GM21529 (cell line): ENCODE results near the gene HERC2.
"Not testable (repeated sequence)": the region's sequence is repeated elsewhere in the genome, so short reads cannot be mapped to it uniquely, and the experiment has no call there.

ENCODE experiments used
- ATAC-seq: cut with Tn5 transposase; IDR thresholded peaks from one replicate; pipeline ENCODE4 v1.9.1; 2021; ENCODE audit not compliant: unreplicated experiment

HERC2 gene

GRCh38 chr15:28185148-28185895 lies 136.7 kb downstream of the HERC2 start:
- ATAC-seq = no peak

GRCh38 chr15:28184166-28184565 lies 137.8 kb downstream of the HERC2 start:
- no peak for ATAC-seq

GRCh38 chr15:28182731-28183130 lies 139.2 kb downstream of the HERC2 start:
- no peak for ATAC-seq

- ATAC-seq = no peak
Measured at GRCh38 chr15:28182216-28182615, 139.8 kb downstream of the HERC2 start.

- no peak for ATAC-seq
Measured at GRCh38 chr15:28181366-28181765, 140.6 kb downstream of the HERC2 start.

- ATAC-seq = no peak
Measured at GRCh38 chr15:28179270-28179669, 142.7 kb downstream of the HERC2 start.

GRCh38 chr15:28178727-28179126 lies 143.3 kb downstream of the HERC2 start:
- ATAC-seq = no peak

- no peak for ATAC-seq
Measured at GRCh38 chr15:28178290-28178689, 143.7 kb downstream of the HERC2 start.

- no peak for ATAC-seq
Measured at GRCh38 chr15:28169366-28169765, 152.6 kb downstream of the HERC2 start.

- ATAC-seq = not testable (repeated sequence)
Measured at GRCh38 chr15:28168405-28169121, 153.4 kb downstream of the HERC2 start.

GRCh38 chr15:28167042-28167441 lies 154.9 kb downstream of the HERC2 start:
- ATAC-seq = no peak

GRCh38 chr15:28165791-28166190 lies 156.2 kb downstream of the HERC2 start:
- ATAC-seq = no peak

- ATAC-seq = no peak
Measured at GRCh38 chr15:28164876-28165275, 157.1 kb downstream of the HERC2 start.

- ATAC-seq = no peak
Measured at GRCh38 chr15:28154283-28154682, 167.7 kb downstream of the HERC2 start.

- ATAC-seq = no peak
Measured at GRCh38 chr15:28153492-28154119, 168.4 kb downstream of the HERC2 start.

- not testable (repeated sequence) for ATAC-seq
Measured at GRCh38 chr15:28152538-28152923, 169.4 kb downstream of the HERC2 start.

GRCh38 chr15:28151864-28152537 lies 170.0 kb downstream of the HERC2 start:
- ATAC-seq = not testable (repeated sequence)

- ATAC-seq = no peak
Measured at GRCh38 chr15:28147801-28148200, 174.2 kb downstream of the HERC2 start.

GRCh38 chr15:28145419-28145818 lies 176.6 kb downstream of the HERC2 start:
- ATAC-seq = not testable (repeated sequence)

GRCh38 chr15:28140062-28140461 lies 181.9 kb downstream of the HERC2 start:
- no peak for ATAC-seq

GRCh38 chr15:28137408-28138039 lies 184.5 kb downstream of the HERC2 start:
- not testable (repeated sequence) for ATAC-seq
